ENCODE data around the gene FAM131B. TPM values are rescaled to one million over a fixed set of nuclear protein-coding genes. Genes with fewer than 3 reads are reported as not detected.

FAM131B gene
- total and polyA plus RNA-seq, 2 of the 13 experiments (the other 11 are each of a cell fraction or from before 2014, with no cell fraction given) = 0.07 TPM; not detected in 1

- peak; percentile 37; the same call in 1 of the 2 replicates for TF ChIP-seq JUNB (CRISPR knock-in tag; IDR thresholded peaks at IDR 0.05; ENCODE audit: borderline replicate concordance)
- TF ChIP-seq SALL2 (CRISPR knock-in tag; IDR thresholded peaks at IDR 0.05) = 0 out of 2 replicates have a peak, but pooled peaks have one; percentile 7
- peak; percentile 66; the same call in 1 of the 2 replicates for TF ChIP-seq ZNF607 (CRISPR knock-in tag; IDR thresholded peaks at IDR 0.05; ENCODE audit: borderline replicate concordance)
- peak; percentile 87 for TF ChIP-seq HNF1B (CRISPR knock-in tag; IDR thresholded peaks at IDR 0.05)
- peak; percentile 86; the same call in 1 of the 2 replicates for TF ChIP-seq HES4 (CRISPR knock-in tag; IDR thresholded peaks at IDR 0.05; ENCODE audit: borderline replicate concordance)
- TF ChIP-seq FOSL2 (CRISPR knock-in tag; IDR thresholded peaks at IDR 0.05) = peak; percentile 92
- TF ChIP-seq AHDC1 (CRISPR knock-in tag; IDR thresholded peaks at IDR 0.05; ENCODE audit: borderline replicate concordance) = no peak
- TF ChIP-seq ZNF672 (CRISPR knock-in tag; IDR thresholded peaks at IDR 0.05) = 0 out of 2 replicates have a peak, but pooled peaks have one; percentile 37
- 0 out of 2 replicates have a peak, but pooled peaks have one; percentile 18 for TF ChIP-seq ZNF788 (CRISPR knock-in tag; IDR thresholded peaks at IDR 0.05; ENCODE audit: borderline replicate concordance)
- peak; percentile 85 for TF ChIP-seq SRSF1 (optimal IDR thresholded peaks at IDR 0.05; ENCODE audit: low read depth, low read length)
- peak; percentile 79 for TF ChIP-seq RBFOX2 (IDR thresholded peaks at IDR 0.05; ENCODE audit: low read depth, low read length)
- TF ChIP-seq ATAD3A (CRISPR knock-in tag; IDR thresholded peaks at IDR 0.05) = no peak
- TF ChIP-seq MXD4 (CRISPR knock-in tag; IDR thresholded peaks at IDR 0.05) = no peak
- TF ChIP-seq DZIP1 (CRISPR knock-in tag; IDR thresholded peaks at IDR 0.05) = no peak
- TF ChIP-seq CREM (IDR thresholded peaks at IDR 0.05) = no peak
- TF ChIP-seq CREM (CRISPR knock-in tag; IDR thresholded peaks at IDR 0.05) = no peak
- 0 out of 2 replicates have a peak, but pooled peaks have one; percentile 37 for TF ChIP-seq POGZ (CRISPR knock-in tag; IDR thresholded peaks at IDR 0.05)
These were observed 18.3 kb upstream of the FAM131B start, which contains the start of gene ZYX (continued) for GRCh38 chr7:143380646-143381426.

Data from HepG2 (cell line).